Measurements from ENCODE around the gene HACD4.

HACD4 gene

GRCh38 chr9:21031091-21031807 is at the start of gene HACD4:
Gene HACD4 (minus strand): TSS chr9:21031640. CDS start chr9:21031590, 50 bp downstream.
- no peak for DNase-seq

GRCh38 chr9:21080793-21081192 is 49.4 kb upstream of the HACD4 start:
- DNase-seq, result no peak

- no peak for DNase-seq
These were observed 47.3 kb upstream of the HACD4 start for GRCh38 chr9:21078702-21079101.

- DNase-seq, result no peak
These were observed 46.3 kb upstream of the HACD4 start, which contains the start of gene IFNB1 for GRCh38 chr9:21077781-21078180. Gene IFNB1 (minus strand): TSS chr9:21077942. CDS start chr9:21077869, 73 bp downstream.

GRCh38 chr9:21075484-21075883 is 44.0 kb upstream of the HACD4 start:
- no peak for DNase-seq

- no peak for DNase-seq
These were observed 39.5 kb upstream of the HACD4 start for GRCh38 chr9:21070906-21071305.

GRCh38 chr9:21070171-21070571 is 38.7 kb upstream of the HACD4 start:
- DNase-seq, result no peak

GRCh38 chr9:21060919-21061561 is 29.6 kb upstream of the HACD4 start:
- DNase-seq, result no peak

- no peak for DNase-seq
These were observed 25.5 kb upstream of the HACD4 start for GRCh38 chr9:21056931-21057330.

GRCh38 chr9:21053851-21054250 is 22.4 kb upstream of the HACD4 start:
- DNase-seq, result no peak

GRCh38 chr9:21047281-21047691 is 15.8 kb upstream of the HACD4 start:
- DNase-seq, result no peak

- no peak for DNase-seq
These were observed 12.4 kb upstream of the HACD4 start for GRCh38 chr9:21043841-21044240.

- no peak for DNase-seq
These were observed 11.0 kb upstream of the HACD4 start for GRCh38 chr9:21042466-21042865.

GRCh38 chr9:21039302-21039701 is 7.9 kb upstream of the HACD4 start:
- DNase-seq, result no peak

GRCh38 chr9:21037278-21037677 is 5.8 kb upstream of the HACD4 start:
- DNase-seq, result no peak

- no peak for DNase-seq
These were observed 356 bp upstream of the HACD4 start for GRCh38 chr9:21031808-21032183.

GRCh38 chr9:21030389-21031035 is 928 bp downstream of the HACD4 start:
- no peak for DNase-seq

GRCh38 chr9:21029661-21030060 is 1.8 kb downstream of the HACD4 start:
- no peak for DNase-seq

- DNase-seq, result no peak
These were observed 3.0 kb downstream of the HACD4 start for GRCh38 chr9:21028466-21028865.

GRCh38 chr9:21027295-21027694 is 4.1 kb downstream of the HACD4 start:
- DNase-seq, result no peak

GRCh38 chr9:21023861-21024260 is 7.6 kb downstream of the HACD4 start:
- DNase-seq, result no peak

GRCh38 chr9:21018177-21018576 is 13.3 kb downstream of the HACD4 start:
- DNase-seq, result no peak

GRCh38 chr9:21016701-21017491 is 14.5 kb downstream of the HACD4 start:
- DNase-seq, result no peak

Measured in NCI-H1105 treated with DMSO at 0.1 percent for 48 hours (cell line).